T-helper 2 cell (primary cell): ENCODE results near the gene CKAP2.
"Not testable (repeated sequence)": the region's sequence is repeated elsewhere in the genome, so short reads cannot be mapped to it uniquely, and the experiment has no call there.

Experiments
- DNase-seq, 5 experiments: peaks; one replicate each; pipeline versions ENCODE4 v3.0.0 to v3.0.0-alpha.2; 2012 to 2022

The CKAP2 gene

GRCh38 chr13:52451135-52451804, 4.0 kb upstream of the CKAP2 start:
- DNase-seq = no peak

GRCh38 chr13:52452470-52452869, 2.8 kb upstream of the CKAP2 start:
- no peak for DNase-seq

- peak in 1 of 5 experiments; percentile 64 for DNase-seq
These were observed 839 bp upstream of the CKAP2 start for GRCh38 chr13:52454459-52454819.

- DNase-seq = peak; percentile 59 to 82 (median 70)
These were observed 381 bp downstream of the CKAP2 start for GRCh38 chr13:52455677-52456041.

GRCh38 chr13:52459668-52460067, 4.4 kb downstream of the CKAP2 start:
- no peak for DNase-seq

GRCh38 chr13:52461265-52461664, 6.0 kb downstream of the CKAP2 start:
- peak in 1 of 5 experiments; percentile 87 for DNase-seq

GRCh38 chr13:52463526-52463925, 8.2 kb downstream of the CKAP2 start:
- peak in 1 of 5 experiments; percentile 26 for DNase-seq

GRCh38 chr13:52468487-52468886, 13.2 kb downstream of the CKAP2 start:
- not testable (repeated sequence) for DNase-seq

- not testable (repeated sequence) for DNase-seq
These were observed 25.6 kb downstream of the CKAP2 start for GRCh38 chr13:52480677-52481428.

- DNase-seq = not testable (repeated sequence)
These were observed 31.8 kb downstream of the CKAP2 start for GRCh38 chr13:52487078-52487477.

- not testable (repeated sequence) for DNase-seq
These were observed 33.5 kb downstream of the CKAP2 start for GRCh38 chr13:52488763-52489162.

GRCh38 chr13:52491015-52491414, 35.7 kb downstream of the CKAP2 start:
- not testable (repeated sequence) for DNase-seq

- not testable (repeated sequence) for DNase-seq
These were observed 39.0 kb downstream of the CKAP2 start for GRCh38 chr13:52494241-52494640.

GRCh38 chr13:52497979-52498378, 42.7 kb downstream of the CKAP2 start:
- DNase-seq = peak in 1 of 5 experiments; percentile 37

- DNase-seq = not testable (repeated sequence)
These were observed 47.0 kb downstream of the CKAP2 start for GRCh38 chr13:52502277-52502676.

- not testable (repeated sequence) for DNase-seq
These were observed 50.6 kb downstream of the CKAP2 start for GRCh38 chr13:52505843-52506242.

GRCh38 chr13:52509532-52509931, 54.3 kb downstream of the CKAP2 start:
- not testable (repeated sequence) for DNase-seq

GRCh38 chr13:52510221-52510797, 55.0 kb downstream of the CKAP2 start:
- not testable (repeated sequence) for DNase-seq

- DNase-seq = not testable (repeated sequence)
These were observed 56.3 kb downstream of the CKAP2 start for GRCh38 chr13:52511598-52511997.

- DNase-seq = peak in 1 of 5 experiments; percentile 84
These were observed 58.8 kb downstream of the CKAP2 start for GRCh38 chr13:52513957-52514596.

- not testable (repeated sequence) for DNase-seq
These were observed 68.0 kb downstream of the CKAP2 start for GRCh38 chr13:52523323-52523722.
